Stomach (tissue), 9 donors: Measurements from ENCODE around the gene MAPK9. TPM values are rescaled to one million over a fixed set of nuclear protein-coding genes. Genes with fewer than 3 reads are reported as not detected.

Experiments
- DNase-seq, 2 donors: peaks; one replicate each; pipeline versions ENCODE4 v3.0.0 to v3.0.0-alpha.2; 2013 to 2019
- H3K27ac ChIP-seq, 5 donors: fragments of 200-600 bp in 4 of 5; sonication (generic) in 4 of 5; one replicate each; pipeline ENCODE4 v1.5.1; 2013 to 2019; ENCODE audit warnings: mild to moderate bottlenecking in 1 of 5, moderate library complexity in 1 of 5
- H3K27me3 ChIP-seq, 3 donors: fragments of 200-600 bp; sonication (generic); one replicate each; pipeline ENCODE4 v1.5.1; 2017 to 2019; ENCODE audit warnings: mixed run types in 1 of 3
- H3K36me3 ChIP-seq, 4 donors: fragments of 200-600 bp; sonication (generic); 1 replicate in 3 of 4; 2 replicates in 1 of 4; pipeline ENCODE4 v1.5.1; 2016 to 2019
- H3K4me1 ChIP-seq, 4 donors: fragments of 200-600 bp; sonication (generic); one replicate each; pipeline ENCODE4 v1.5.1; 2016 to 2019
- H3K4me3 ChIP-seq, 4 donors: fragments of 200-600 bp; sonication (generic) in 3 of 4; one replicate each; pipeline ENCODE4 v1.5.1; 2016 to 2019; ENCODE audit warnings: mild to moderate bottlenecking in 1 of 4
- H3K9me3 ChIP-seq, 4 donors: fragments of 200-600 bp; sonication (generic); one replicate each; pipeline ENCODE4 v1.5.1; 2016 to 2019
- CTCF ChIP-seq, 7 experiments: fragments of 450-650 bp in 4 of 7; fragments of 200-600 bp in 3 of 7; sonication (generic) in 3 of 7; IDR thresholded peaks; one replicate each; pipeline ENCODE4 v1.5.1; 2016 to 2019; ENCODE audit warnings: antibody characterized with exemption in 7 of 7, control low read depth in 2 of 7, mild to moderate bottlenecking in 1 of 7
- EP300 ChIP-seq: sonication (generic); formaldehyde crosslinking; IDR thresholded peaks from one replicate; pipeline ENCODE4 v1.6.1; 2017; ENCODE audit warnings: antibody characterized with exemption
- POLR2A ChIP-seq, 4 donors: fragments of 450-650 bp; IDR thresholded peaks; one replicate each; pipeline ENCODE4 v1.6.1; 2016; ENCODE audit warnings: antibody characterized with exemption in 4 of 4, control low read depth in 2 of 4, mild to moderate bottlenecking in 1 of 4, moderate library complexity in 1 of 4
- POLR2AphosphoS5 ChIP-seq, 3 donors: sonication (generic); formaldehyde crosslinking; IDR thresholded peaks; one replicate each; pipeline ENCODE4 v1.6.1; 2016; ENCODE audit warnings: antibody characterized with exemption in 3 of 3
- WGBS, 5 donors: extraction: QIAGEN DNeasy Blood & Tissue Kit in 3 of 5; methylation state at CpG; one replicate each; pipeline versions ENCODE4 v1.1.5 to v1.1.7; 2013 to 2018; 5-methylcytosine and 5-hydroxymethylcytosine counted together
- intact Hi-C: fragments of 100-400 bp; cut with DNase I; formaldehyde crosslinking; loops from one replicate; pipeline ENCODE4 v1.15.1; 2023; ENCODE audit warnings: low total_unique reads
- polyA plus RNA-seq, 3 donors: library from polyadenylated mRNA; stranded (reverse); fragments of 200-250 nt; gene quantifications; one replicate each; pipeline ENCODE4 v1.2.3, GENCODE V29; 2013
- total RNA-seq, 5 donors: library from RNA; depleted of rRNA; stranded (reverse); fragments of >200 nt; gene quantifications; one replicate each; pipeline versions ENCODE4 v1.1.0 to v1.2.3, GENCODE V29; 2014 to 2016
- donor health status: healthy with polysubstance abuse.
- donor health status: Bipolar disorder and iron deficiency.
- donor health status: healthy.

Gene MAPK9
- total and polyA plus RNA-seq, 8 donors: 9.2 to 43.5 (median 22.3) TPM

DNA sequence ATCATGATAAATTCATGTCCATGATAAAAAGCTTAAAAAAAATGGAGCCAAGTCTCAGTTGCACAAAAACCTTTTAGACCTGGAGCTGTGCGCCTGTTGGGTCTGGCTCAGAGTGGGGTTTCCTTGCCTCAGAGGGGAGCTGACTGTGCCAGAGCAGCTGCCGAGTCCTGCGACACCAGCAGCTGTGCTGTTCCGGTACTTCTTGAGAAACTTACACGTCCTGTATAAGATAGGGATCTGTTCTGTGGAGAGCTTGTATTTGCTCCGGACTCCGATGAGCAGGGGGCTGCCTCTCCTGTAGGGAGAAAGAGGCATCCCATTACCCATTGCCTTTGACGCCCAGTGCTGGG lies 32.7 kb upstream of the MAPK9 start:
- H3K4me1 ChIP-seq: no peaks in the 10 kb centered on the region
- H3K4me3 ChIP-seq: no peak overlapping the region
- intact Hi-C loops: no loop called here
- no peaks in the 10 kb centered on the region for H3K27me3 ChIP-seq
- no peaks in the 10 kb centered on the region for H3K9me3 ChIP-seq
- WGBS, 5 donors: 59 to 74% (median 67%) methylated on average over 8 of the region's 8 CpGs
- TF ChIP-seq CTCF (IDR thresholded peaks at IDR 0.05) (no peak), POLR2AphosphoS5 (IDR thresholded peaks at IDR 0.05) (no peak), EP300 (no peak), POLR2A (IDR thresholded peaks at IDR 0.05) (no peak)
- peaks cover 0 to 21% (median 13%) of the 10 kb centered on the region in 4 donors for H3K36me3 ChIP-seq
- no peak for DNase-seq
- H3K27ac ChIP-seq: peak overlapping the region in 1 of 5 donors; percentile 13

DNA sequence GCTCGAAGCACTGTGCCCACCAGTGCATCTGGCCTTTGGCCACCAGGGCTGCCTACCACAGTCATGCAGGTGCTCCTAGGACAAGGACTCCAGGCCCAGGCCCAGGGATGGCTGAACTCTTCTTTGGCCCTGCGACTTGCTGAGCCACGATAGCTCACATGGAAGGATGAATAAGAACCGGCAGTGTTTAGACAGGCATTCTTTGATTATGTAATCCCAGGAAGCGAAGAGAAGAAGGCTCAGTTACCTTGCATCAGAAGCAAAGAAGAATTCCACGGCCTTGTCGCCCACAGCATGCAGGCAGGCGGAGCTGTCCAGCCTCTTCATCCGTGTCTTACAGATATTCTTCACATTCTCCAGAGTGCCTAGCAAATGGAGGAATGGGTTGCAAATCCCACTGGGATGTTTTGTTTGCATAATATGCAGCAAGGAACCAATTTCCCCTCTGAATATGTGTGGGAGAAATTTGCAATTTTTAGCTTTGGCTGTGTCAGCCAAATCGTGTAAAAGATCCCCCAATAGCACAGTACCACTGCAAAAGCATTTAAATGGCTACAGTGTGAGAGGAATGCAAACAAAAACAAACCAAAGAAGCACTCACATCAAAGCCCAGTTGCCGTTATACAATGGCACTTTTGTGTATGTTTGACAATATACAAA lies 32.2 kb upstream of the MAPK9 start:
- intact Hi-C loops: no loop called here
- H3K4me1 ChIP-seq: no peaks in the 10 kb centered on the region

GRCh38 chr5:180323160-180323559 lies 31.3 kb upstream of the MAPK9 start:
- Histone ChIP-seq H3K27ac (no peak overlapping the region), H3K36me3 (peaks cover 0 to 28% (median 18%) of the 10 kb centered on the region in 4 donors), H3K4me3 (no peak overlapping the region), H3K27me3 (peaks cover 0 to 4% (median 0%) of the 10 kb centered on the region in 3 donors), H3K9me3 (no peaks in the 10 kb centered on the region), H3K4me1 (no peaks in the 10 kb centered on the region)
- TF ChIP-seq POLR2AphosphoS5 (IDR thresholded peaks at IDR 0.05) (no peak), EP300 (no peak)
- intact Hi-C loops: no loop called here
- 76 to 87% (median 84%) methylated on average over 14 of the region's 14 CpGs for WGBS, 5 donors
- DNase-seq: no peak

More for the DNA sequence above, 32.2 kb upstream of the MAPK9 start:
- Histone ChIP-seq H3K27ac (no peak overlapping the region), H3K4me3 (no peak overlapping the region), H3K36me3 (peaks cover 0 to 21% (median 13%) of the 10 kb centered on the region in 4 donors), H3K9me3 (no peaks in the 10 kb centered on the region), H3K27me3 (no peaks in the 10 kb centered on the region)
- TF ChIP-seq POLR2AphosphoS5 (IDR thresholded peaks at IDR 0.05): no peak
- no peak for TF ChIP-seq EP300
- no peak for TF ChIP-seq CTCF (IDR thresholded peaks at IDR 0.05)
- TF ChIP-seq POLR2A (IDR thresholded peaks at IDR 0.05): no peak
- WGBS, 5 donors: 47 to 53% (median 51%) methylated on average over 11 of the region's 11 CpGs
- no peak for DNase-seq

DNA sequence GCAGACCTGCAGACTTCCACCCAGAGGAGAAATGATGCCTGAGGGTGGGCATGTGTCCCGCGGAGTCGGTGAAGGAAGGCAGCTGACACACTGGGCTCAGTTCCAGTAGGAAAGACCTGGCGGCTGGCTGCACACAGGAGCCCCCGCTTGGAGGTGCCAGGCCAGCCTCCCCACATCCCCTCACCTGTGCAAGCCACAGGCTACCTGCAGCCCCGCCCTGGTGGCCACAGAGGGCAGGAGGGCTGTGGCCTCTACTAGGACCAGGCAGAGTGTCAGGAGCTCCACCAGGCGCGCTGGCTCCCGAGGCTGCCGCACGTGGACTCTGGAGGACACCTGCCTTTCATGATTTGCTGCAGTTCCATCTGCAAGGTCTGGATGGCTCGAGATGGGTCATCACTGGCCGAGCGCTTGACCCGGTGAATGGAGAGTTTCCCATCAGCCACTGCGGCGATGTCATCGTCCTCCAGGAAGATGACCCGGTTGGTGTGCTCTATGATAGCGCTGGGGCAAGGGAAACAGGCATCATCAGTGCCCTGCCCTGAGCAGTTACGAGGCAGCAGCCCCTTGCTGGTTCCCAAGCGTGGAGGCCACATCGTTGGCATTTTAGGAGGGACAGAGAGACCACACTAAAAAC lies 26.7 kb upstream of the MAPK9 start:
- WGBS, 5 donors: 83 to 93% (median 91%) methylated on average over 11 to 23 of the region's 23 CpGs
- TF ChIP-seq POLR2AphosphoS5 (IDR thresholded peaks at IDR 0.05) (no peak), POLR2A (IDR thresholded peaks at IDR 0.05) (no peak), CTCF (IDR thresholded peaks at IDR 0.05) (no peak), EP300 (no peak)
- intact Hi-C loops: no loop called here

GRCh38 chr5:180316586-180316985 lies 24.7 kb upstream of the MAPK9 start:
- peaks cover 0 to 30% (median 12%) of the 10 kb centered on the region in 4 donors for H3K36me3 ChIP-seq
- 89 to 95% (median 92%) methylated on average over 20 of the region's 20 CpGs for WGBS, 5 donors
- TF ChIP-seq POLR2AphosphoS5 (IDR thresholded peaks at IDR 0.05) (no peak), CTCF (IDR thresholded peaks at IDR 0.05) (no peak), POLR2A (IDR thresholded peaks at IDR 0.05) (no peak), EP300 (no peak)
- H3K27me3 ChIP-seq: peaks cover 0 to 4% (median 0%) of the 10 kb centered on the region in 3 donors
- no peak overlapping the region for H3K27ac ChIP-seq
- intact Hi-C loops: no loop called here
- H3K9me3 ChIP-seq: no peaks in the 10 kb centered on the region
- no peaks in the 10 kb centered on the region for H3K4me1 ChIP-seq
- DNase-seq: no peak
- H3K4me3 ChIP-seq: no peak overlapping the region

More for the DNA sequence above, 26.7 kb upstream of the MAPK9 start:
- Histone ChIP-seq H3K27me3 (peaks cover 0 to 4% (median 0%) of the 10 kb centered on the region in 3 donors), H3K27ac (no peak overlapping the region), H3K4me3 (no peak overlapping the region), H3K4me1 (no peaks in the 10 kb centered on the region), H3K36me3 (peaks cover 0 to 30% (median 11%) of the 10 kb centered on the region in 4 donors), H3K9me3 (no peaks in the 10 kb centered on the region)
- no peak for DNase-seq
